ENCODE measurements around the gene PDLIM5.
"Not testable (repeated sequence)": the region's sequence is repeated elsewhere in the genome, so short reads cannot be mapped to it uniquely, and the experiment has no call there.

Gene PDLIM5

GRCh38 chr4:94478805-94479204 is 27.1 kb downstream of the PDLIM5 start:
- H3K4me3 ChIP-seq (ENCODE audit: low read depth in 1 of 2, low read length in 2 of 2); H3K27ac ChIP-seq (ENCODE audit: low read length); H3K36me3 ChIP-seq (ENCODE audit: control insufficient read depth in 1 of 2, insufficient read depth in 2 of 2, low read length in 2 of 2); H3K9me3 ChIP-seq (ENCODE audit: control insufficient read depth in 1 of 2, low read length in 2 of 2); H3K27me3 ChIP-seq (ENCODE audit: low read depth, low read length): not testable (repeated sequence)
- peaks cover 4 to 16% of the 10 kb centered on the region in 2 donors for H3K4me1 ChIP-seq (ENCODE audit: control insufficient read depth in 1 of 2, insufficient read depth in 2 of 2, low read length in 2 of 2)

- Histone ChIP-seq H3K9me3 (ENCODE audit: control insufficient read depth in 1 of 2, low read length in 2 of 2) (no peaks in the 10 kb centered on the region), H3K4me1 (ENCODE audit: control insufficient read depth in 1 of 2, insufficient read depth in 2 of 2, low read length in 2 of 2) (peaks cover 4 to 16% of the 10 kb centered on the region in 2 donors), H3K27me3 (ENCODE audit: low read depth, low read length) (no peaks in the 10 kb centered on the region), H3K27ac (ENCODE audit: low read length) (no peak overlapping the region), H3K36me3 (ENCODE audit: control insufficient read depth in 1 of 2, insufficient read depth in 2 of 2, low read length in 2 of 2) (no peaks in the 10 kb centered on the region), H3K4me3 (ENCODE audit: low read depth in 1 of 2, low read length in 2 of 2) (no peak overlapping the region)
Measured at GRCh38 chr4:94479358-94480141, 27.8 kb downstream of the PDLIM5 start.

- no peaks in the 10 kb centered on the region for H3K27me3 ChIP-seq (ENCODE audit: low read depth, low read length)
- H3K4me1 ChIP-seq (ENCODE audit: control insufficient read depth in 1 of 2, insufficient read depth in 2 of 2, low read length in 2 of 2): peaks cover 4 to 13% of the 10 kb centered on the region in 2 donors
- H3K27ac ChIP-seq (ENCODE audit: low read length): no peak overlapping the region
- no peaks in the 10 kb centered on the region for H3K36me3 ChIP-seq (ENCODE audit: control insufficient read depth in 1 of 2, insufficient read depth in 2 of 2, low read length in 2 of 2)
- H3K9me3 ChIP-seq (ENCODE audit: control insufficient read depth in 1 of 2, low read length in 2 of 2): no peaks in the 10 kb centered on the region
- H3K4me3 ChIP-seq (ENCODE audit: low read depth in 1 of 2, low read length in 2 of 2): no peak overlapping the region
Measured at GRCh38 chr4:94480362-94480951, 28.7 kb downstream of the PDLIM5 start.

- Histone ChIP-seq H3K9me3 (ENCODE audit: control insufficient read depth in 1 of 2, low read length in 2 of 2) (no peaks in the 10 kb centered on the region), H3K36me3 (ENCODE audit: control insufficient read depth in 1 of 2, insufficient read depth in 2 of 2, low read length in 2 of 2) (no peaks in the 10 kb centered on the region), H3K27ac (ENCODE audit: low read length) (no peak overlapping the region), H3K4me3 (ENCODE audit: low read depth in 1 of 2, low read length in 2 of 2) (no peak overlapping the region), H3K27me3 (ENCODE audit: low read depth, low read length) (no peaks in the 10 kb centered on the region), H3K4me1 (ENCODE audit: control insufficient read depth in 1 of 2, insufficient read depth in 2 of 2, low read length in 2 of 2) (peaks cover 4 to 10% of the 10 kb centered on the region in 2 donors)
Measured at GRCh38 chr4:94483895-94484294, 32.2 kb downstream of the PDLIM5 start.

- H3K27ac ChIP-seq (ENCODE audit: low read length): no peak overlapping the region
- peaks cover 4% of the 10 kb centered on the region in 2 donors for H3K4me1 ChIP-seq (ENCODE audit: control insufficient read depth in 1 of 2, insufficient read depth in 2 of 2, low read length in 2 of 2)
- no peaks in the 10 kb centered on the region for H3K27me3 ChIP-seq (ENCODE audit: low read depth, low read length)
- H3K36me3 ChIP-seq (ENCODE audit: control insufficient read depth in 1 of 2, insufficient read depth in 2 of 2, low read length in 2 of 2): no peaks in the 10 kb centered on the region
- H3K9me3 ChIP-seq (ENCODE audit: control insufficient read depth in 1 of 2, low read length in 2 of 2): no peaks in the 10 kb centered on the region
- H3K4me3 ChIP-seq (ENCODE audit: low read depth in 1 of 2, low read length in 2 of 2): no peak overlapping the region
Measured at GRCh38 chr4:94484818-94485217, 33.1 kb downstream of the PDLIM5 start.

GRCh38 chr4:94486372-94486801 is 34.6 kb downstream of the PDLIM5 start:
- Histone ChIP-seq H3K9me3 (ENCODE audit: control insufficient read depth in 1 of 2, low read length in 2 of 2) (no peaks in the 10 kb centered on the region), H3K4me3 (ENCODE audit: low read depth in 1 of 2, low read length in 2 of 2) (no peak overlapping the region), H3K36me3 (ENCODE audit: control insufficient read depth in 1 of 2, insufficient read depth in 2 of 2, low read length in 2 of 2) (no peaks in the 10 kb centered on the region), H3K4me1 (ENCODE audit: control insufficient read depth in 1 of 2, insufficient read depth in 2 of 2, low read length in 2 of 2) (peaks cover 4 to 14% of the 10 kb centered on the region in 2 donors), H3K27ac (ENCODE audit: low read length) (no peak overlapping the region), H3K27me3 (ENCODE audit: low read depth, low read length) (no peaks in the 10 kb centered on the region)

- Histone ChIP-seq H3K9me3 (ENCODE audit: control insufficient read depth in 1 of 2, low read length in 2 of 2) (no peaks in the 10 kb centered on the region), H3K4me3 (ENCODE audit: low read depth in 1 of 2, low read length in 2 of 2) (no peak overlapping the region), H3K36me3 (ENCODE audit: control insufficient read depth in 1 of 2, insufficient read depth in 2 of 2, low read length in 2 of 2) (no peaks in the 10 kb centered on the region), H3K4me1 (ENCODE audit: control insufficient read depth in 1 of 2, insufficient read depth in 2 of 2, low read length in 2 of 2) (peaks cover 1 to 15% of the 10 kb centered on the region in 2 donors), H3K27me3 (ENCODE audit: low read depth, low read length) (no peaks in the 10 kb centered on the region), H3K27ac (ENCODE audit: low read length) (no peak overlapping the region)
Measured at GRCh38 chr4:94488670-94489069, 36.9 kb downstream of the PDLIM5 start.

GRCh38 chr4:94489098-94489497 is 37.4 kb downstream of the PDLIM5 start:
- no peak overlapping the region for H3K27ac ChIP-seq (ENCODE audit: low read length)
- no peaks in the 10 kb centered on the region for H3K27me3 ChIP-seq (ENCODE audit: low read depth, low read length)
- H3K9me3 ChIP-seq (ENCODE audit: control insufficient read depth in 1 of 2, low read length in 2 of 2): no peaks in the 10 kb centered on the region
- no peaks in the 10 kb centered on the region for H3K36me3 ChIP-seq (ENCODE audit: control insufficient read depth in 1 of 2, insufficient read depth in 2 of 2, low read length in 2 of 2)
- no peak overlapping the region for H3K4me3 ChIP-seq (ENCODE audit: low read depth in 1 of 2, low read length in 2 of 2)
- peaks cover 0 to 15% of the 10 kb centered on the region in 2 donors for H3K4me1 ChIP-seq (ENCODE audit: control insufficient read depth in 1 of 2, insufficient read depth in 2 of 2, low read length in 2 of 2)

- H3K4me3 ChIP-seq (ENCODE audit: low read depth in 1 of 2, low read length in 2 of 2): no peak overlapping the region
- no peaks in the 10 kb centered on the region for H3K9me3 ChIP-seq (ENCODE audit: control insufficient read depth in 1 of 2, low read length in 2 of 2)
- peaks cover 0 to 15% of the 10 kb centered on the region in 2 donors for H3K4me1 ChIP-seq (ENCODE audit: control insufficient read depth in 1 of 2, insufficient read depth in 2 of 2, low read length in 2 of 2)
- H3K36me3 ChIP-seq (ENCODE audit: control insufficient read depth in 1 of 2, insufficient read depth in 2 of 2, low read length in 2 of 2): no peaks in the 10 kb centered on the region
- H3K27me3 ChIP-seq (ENCODE audit: low read depth, low read length): no peaks in the 10 kb centered on the region
- no peak overlapping the region for H3K27ac ChIP-seq (ENCODE audit: low read length)
Measured at GRCh38 chr4:94490437-94490836, 38.7 kb downstream of the PDLIM5 start.

GRCh38 chr4:94491322-94491721 is 39.6 kb downstream of the PDLIM5 start:
- Histone ChIP-seq H3K9me3 (ENCODE audit: control insufficient read depth in 1 of 2, low read length in 2 of 2) (no peaks in the 10 kb centered on the region), H3K4me3 (ENCODE audit: low read depth in 1 of 2, low read length in 2 of 2) (no peak overlapping the region), H3K4me1 (ENCODE audit: control insufficient read depth in 1 of 2, insufficient read depth in 2 of 2, low read length in 2 of 2) (peaks cover 0 to 15% of the 10 kb centered on the region in 2 donors), H3K27me3 (ENCODE audit: low read depth, low read length) (no peaks in the 10 kb centered on the region), H3K36me3 (ENCODE audit: control insufficient read depth in 1 of 2, insufficient read depth in 2 of 2, low read length in 2 of 2) (no peaks in the 10 kb centered on the region), H3K27ac (ENCODE audit: low read length) (no peak overlapping the region)

GRCh38 chr4:94495408-94495807 is 43.7 kb downstream of the PDLIM5 start:
- no peaks in the 10 kb centered on the region for H3K36me3 ChIP-seq (ENCODE audit: control insufficient read depth in 1 of 2, insufficient read depth in 2 of 2, low read length in 2 of 2)
- no peak overlapping the region for H3K4me3 ChIP-seq (ENCODE audit: low read depth in 1 of 2, low read length in 2 of 2)
- H3K9me3 ChIP-seq (ENCODE audit: control insufficient read depth in 1 of 2, low read length in 2 of 2): no peaks in the 10 kb centered on the region
- no peak overlapping the region for H3K27ac ChIP-seq (ENCODE audit: low read length)
- H3K4me1 ChIP-seq (ENCODE audit: control insufficient read depth in 1 of 2, insufficient read depth in 2 of 2, low read length in 2 of 2): peaks cover 0 to 11% of the 10 kb centered on the region in 2 donors
- no peaks in the 10 kb centered on the region for H3K27me3 ChIP-seq (ENCODE audit: low read depth, low read length)

Data from muscle layer of duodenum (tissue), 2 donors.